Ishikawa (cell line): ENCODE measurements around the gene TBL1X.

ENCODE experiments used
- EP300 ChIP-seq: IDR thresholded peaks from 2 replicates; pipeline ENCODE4 v1.6.1; 2012; ENCODE audit warnings: borderline replicate concordance
- RAD21 ChIP-seq: IDR thresholded peaks from 2 replicates; pipeline ENCODE4 v1.6.1; 2012; ENCODE audit warnings: low read depth
- TF ChIP-seq, protein P1 (sequence below): IDR thresholded peaks from 2 replicates; pipeline ENCODE4 v1.6.1; 2012; ENCODE audit warnings: low read depth, mild to moderate bottlenecking

- TF ChIP-seq EP300 (no peak), RAD21 (no peak)
- TF ChIP-seq, protein P1, sequence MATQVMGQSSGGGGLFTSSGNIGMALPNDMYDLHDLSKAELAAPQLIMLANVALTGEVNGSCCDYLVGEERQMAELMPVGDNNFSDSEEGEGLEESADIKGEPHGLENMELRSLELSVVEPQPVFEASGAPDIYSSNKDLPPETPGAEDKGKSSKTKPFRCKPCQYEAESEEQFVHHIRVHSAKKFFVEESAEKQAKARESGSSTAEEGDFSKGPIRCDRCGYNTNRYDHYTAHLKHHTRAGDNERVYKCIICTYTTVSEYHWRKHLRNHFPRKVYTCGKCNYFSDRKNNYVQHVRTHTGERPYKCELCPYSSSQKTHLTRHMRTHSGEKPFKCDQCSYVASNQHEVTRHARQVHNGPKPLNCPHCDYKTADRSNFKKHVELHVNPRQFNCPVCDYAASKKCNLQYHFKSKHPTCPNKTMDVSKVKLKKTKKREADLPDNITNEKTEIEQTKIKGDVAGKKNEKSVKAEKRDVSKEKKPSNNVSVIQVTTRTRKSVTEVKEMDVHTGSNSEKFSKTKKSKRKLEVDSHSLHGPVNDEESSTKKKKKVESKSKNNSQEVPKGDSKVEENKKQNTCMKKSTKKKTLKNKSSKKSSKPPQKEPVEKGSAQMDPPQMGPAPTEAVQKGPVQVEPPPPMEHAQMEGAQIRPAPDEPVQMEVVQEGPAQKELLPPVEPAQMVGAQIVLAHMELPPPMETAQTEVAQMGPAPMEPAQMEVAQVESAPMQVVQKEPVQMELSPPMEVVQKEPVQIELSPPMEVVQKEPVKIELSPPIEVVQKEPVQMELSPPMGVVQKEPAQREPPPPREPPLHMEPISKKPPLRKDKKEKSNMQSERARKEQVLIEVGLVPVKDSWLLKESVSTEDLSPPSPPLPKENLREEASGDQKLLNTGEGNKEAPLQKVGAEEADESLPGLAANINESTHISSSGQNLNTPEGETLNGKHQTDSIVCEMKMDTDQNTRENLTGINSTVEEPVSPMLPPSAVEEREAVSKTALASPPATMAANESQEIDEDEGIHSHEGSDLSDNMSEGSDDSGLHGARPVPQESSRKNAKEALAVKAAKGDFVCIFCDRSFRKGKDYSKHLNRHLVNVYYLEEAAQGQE = no peak
These were observed 146.7 kb downstream of the TBL1X start for GRCh38 chrX:9611436-9612145.
